ENCODE measurements around the gene AKIRIN2. TPM values are rescaled to one million over a fixed set of nuclear protein-coding genes. Genes with fewer than 3 reads are reported as not detected.

Gene AKIRIN2
- total RNA-seq, 1 experiment from 2014 or later: 48.1 TPM

DNA sequence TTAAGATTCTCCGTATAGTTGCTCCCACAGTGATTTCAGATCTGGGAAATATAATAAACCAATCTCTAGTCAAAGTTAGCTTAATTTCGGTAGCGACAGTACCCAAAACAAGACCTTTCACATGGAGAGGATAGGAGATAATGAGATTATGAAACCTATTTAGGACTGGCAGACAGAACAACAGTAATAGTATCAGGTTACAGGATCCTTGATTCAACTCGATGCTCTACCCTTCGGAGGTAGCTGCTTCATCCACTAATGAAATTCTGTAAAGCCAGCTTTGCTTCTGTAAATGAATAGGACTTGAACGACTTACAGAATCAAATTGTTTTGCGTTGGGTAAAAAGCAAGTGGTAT lies 534 bp upstream of the AKIRIN2 start:
- TF ChIP-seq, protein P1, sequence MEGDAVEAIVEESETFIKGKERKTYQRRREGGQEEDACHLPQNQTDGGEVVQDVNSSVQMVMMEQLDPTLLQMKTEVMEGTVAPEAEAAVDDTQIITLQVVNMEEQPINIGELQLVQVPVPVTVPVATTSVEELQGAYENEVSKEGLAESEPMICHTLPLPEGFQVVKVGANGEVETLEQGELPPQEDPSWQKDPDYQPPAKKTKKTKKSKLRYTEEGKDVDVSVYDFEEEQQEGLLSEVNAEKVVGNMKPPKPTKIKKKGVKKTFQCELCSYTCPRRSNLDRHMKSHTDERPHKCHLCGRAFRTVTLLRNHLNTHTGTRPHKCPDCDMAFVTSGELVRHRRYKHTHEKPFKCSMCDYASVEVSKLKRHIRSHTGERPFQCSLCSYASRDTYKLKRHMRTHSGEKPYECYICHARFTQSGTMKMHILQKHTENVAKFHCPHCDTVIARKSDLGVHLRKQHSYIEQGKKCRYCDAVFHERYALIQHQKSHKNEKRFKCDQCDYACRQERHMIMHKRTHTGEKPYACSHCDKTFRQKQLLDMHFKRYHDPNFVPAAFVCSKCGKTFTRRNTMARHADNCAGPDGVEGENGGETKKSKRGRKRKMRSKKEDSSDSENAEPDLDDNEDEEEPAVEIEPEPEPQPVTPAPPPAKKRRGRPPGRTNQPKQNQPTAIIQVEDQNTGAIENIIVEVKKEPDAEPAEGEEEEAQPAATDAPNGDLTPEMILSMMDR (IDR thresholded peaks at IDR 0.05; ENCODE audit: unreplicated experiment): no peak
- ChIA-PET CTCF (interaction anchor here (0.5 to 2.1 kb wide), 6 partner anchors 9 to 309 kb away, joined by 3 to 5 read pairs (median 4); no protein-coding TSS in a partner anchor), POLR2A (interaction anchor here (0.6 to 6.7 kb wide), 30 partner anchors 8 to 1444 kb away, joined by 3 to 89 read pairs (median 4); partner anchors contain the start of genes ORC3, PM20D2, RARS2 and SLC35A1)
- peaks cover 16% of the 10 kb centered on the region for H3K36me3 Mint-ChIP-seq (ENCODE audit: insufficient read depth, unreplicated experiment)
- intact Hi-C loops (cut with micrococcal nuclease): loop anchor here (1.0 to 2.0 kb wide), 2 partner anchors 20 to 30 kb away; no protein-coding TSS in a partner anchor
- peak overlapping the region; percentile 83 for H3K4me3 Mint-ChIP-seq (ENCODE audit: unreplicated experiment)
- peak overlapping the region; percentile 89 for H3K27ac Mint-ChIP-seq (ENCODE audit: low read depth, unreplicated experiment)
- peaks cover 14% of the 10 kb centered on the region for H3K4me1 Mint-ChIP-seq (ENCODE audit: insufficient read depth, unreplicated experiment)
- BruUV-seq (replicated peaks): TSS peak; percentile 85
- no peaks in the 10 kb centered on the region for H3K27me3 Mint-ChIP-seq (ENCODE audit: insufficient read depth, unreplicated experiment)
- H3K9me3 Mint-ChIP-seq (ENCODE audit: unreplicated experiment): no peaks in the 10 kb centered on the region
- peak; percentile 71 for DNase-seq (ENCODE audit: unreplicated experiment)

DNA sequence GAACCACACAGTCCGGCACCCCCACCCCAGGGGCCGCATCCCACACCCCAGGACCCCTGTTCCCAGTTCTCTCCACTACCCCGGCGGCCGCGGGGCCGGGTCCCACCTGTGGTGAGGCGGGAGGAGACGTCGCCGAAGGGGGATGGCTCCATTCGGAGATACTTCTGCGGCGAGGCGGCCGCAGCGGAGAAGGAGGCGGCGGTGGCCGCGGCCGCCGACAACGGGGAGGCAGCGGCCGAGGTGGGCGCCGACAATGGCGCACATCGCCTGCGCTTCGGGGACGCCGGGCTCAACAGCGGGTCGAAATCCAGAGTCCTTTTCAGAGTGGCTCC lies 723 bp downstream of the AKIRIN2 start:
- CTCF ChIA-PET: interaction anchor here (0.6 kb wide), 3 partner anchors 27 to 955 kb away, joined by 3 to 5 read pairs (median 3); no protein-coding TSS in a partner anchor
- DNase-seq (ENCODE audit: unreplicated experiment): no peak
- POLR2A ChIA-PET: interaction anchor here (0.6 to 6.7 kb wide), 17 partner anchors 10 to 1420 kb away, joined by 3 to 89 read pairs (median 7); partner anchors contain the start of genes ORC3, RARS2 and SLC35A1
- H3K4me1 Mint-ChIP-seq (ENCODE audit: insufficient read depth, unreplicated experiment): peaks cover 17% of the 10 kb centered on the region
- peak overlapping the region; percentile 83 for H3K4me3 Mint-ChIP-seq (ENCODE audit: unreplicated experiment)
- no peaks in the 10 kb centered on the region for H3K27me3 Mint-ChIP-seq (ENCODE audit: insufficient read depth, unreplicated experiment)
- H3K36me3 Mint-ChIP-seq (ENCODE audit: insufficient read depth, unreplicated experiment): peaks cover 18% of the 10 kb centered on the region
- TF ChIP-seq, protein P1 (IDR thresholded peaks at IDR 0.05; ENCODE audit: unreplicated experiment): no peak
- H3K27ac Mint-ChIP-seq (ENCODE audit: low read depth, unreplicated experiment): peak overlapping the region; percentile 89
- intact Hi-C loops (cut with micrococcal nuclease): loop anchor here (1.0 kb wide), 1 partner anchor 131 kb away; no protein-coding TSS in a partner anchor
- no TSS peak for BruUV-seq (replicated peaks)
- no peaks in the 10 kb centered on the region for H3K9me3 Mint-ChIP-seq (ENCODE audit: unreplicated experiment)

DNA sequence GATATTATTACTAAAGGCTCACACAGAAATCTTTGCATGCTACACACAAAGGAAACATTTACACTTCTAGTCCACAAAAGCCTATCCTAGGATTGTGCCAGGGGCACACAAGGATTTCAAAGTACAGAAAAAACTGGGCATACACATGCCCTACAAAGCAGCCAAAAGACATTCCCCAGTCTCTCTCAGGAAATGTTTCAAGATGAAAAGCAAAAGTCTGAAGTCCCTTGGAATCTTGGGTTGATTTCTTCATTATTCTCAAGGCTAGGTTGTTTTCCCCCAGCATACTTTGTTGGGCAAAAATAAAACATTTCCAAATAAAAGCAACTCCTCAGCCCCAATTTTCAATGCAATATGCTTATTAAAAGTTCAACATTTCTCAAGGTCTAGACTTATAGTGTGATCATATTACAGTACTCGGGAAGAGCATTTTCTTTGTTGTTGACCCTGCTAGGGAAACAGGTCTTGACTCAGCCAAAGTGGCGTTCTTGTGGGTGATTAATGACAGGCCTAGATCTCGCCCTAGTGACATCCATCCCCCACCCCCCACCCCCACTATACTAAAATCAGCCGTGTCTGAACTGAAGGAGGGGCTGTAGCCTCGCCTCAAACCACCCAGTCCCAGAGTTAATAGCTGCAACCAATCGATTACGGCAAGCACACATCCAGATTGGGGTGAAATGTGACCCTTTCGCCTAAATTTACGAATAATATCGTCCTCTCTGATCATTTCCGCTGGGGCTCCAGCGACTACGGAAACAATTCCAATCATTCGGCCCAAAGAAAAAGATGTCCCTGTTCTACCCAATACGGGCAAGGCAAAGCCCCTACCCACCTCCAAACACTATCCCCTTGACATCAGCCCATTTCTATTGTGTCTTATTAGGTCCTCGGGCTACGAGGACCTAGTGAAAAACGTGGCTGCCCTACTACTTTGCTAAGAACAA lies 1.4 kb downstream of the AKIRIN2 start:
- H3K4me1 Mint-ChIP-seq (ENCODE audit: insufficient read depth, unreplicated experiment): peaks cover 17% of the 10 kb centered on the region
- no peaks in the 10 kb centered on the region for H3K27me3 Mint-ChIP-seq (ENCODE audit: insufficient read depth, unreplicated experiment)
- H3K36me3 Mint-ChIP-seq (ENCODE audit: insufficient read depth, unreplicated experiment): peaks cover 23% of the 10 kb centered on the region
- CTCF ChIA-PET: interaction anchor here (0.6 to 1.1 kb wide), 8 partner anchors 15 to 956 kb away, joined by 3 to 6 read pairs (median 3); no protein-coding TSS in a partner anchor
- peak overlapping the region; percentile 83 for H3K4me3 Mint-ChIP-seq (ENCODE audit: unreplicated experiment)
- TF ChIP-seq, protein P1 (IDR thresholded peaks at IDR 0.05; ENCODE audit: unreplicated experiment): no peak
- intact Hi-C loops (cut with micrococcal nuclease): loop anchor here (1.0 kb wide), 2 partner anchors 89 to 132 kb away; no protein-coding TSS in a partner anchor
- POLR2A ChIA-PET: interaction anchor here (0.6 to 6.7 kb wide), 24 partner anchors 9 to 1420 kb away, joined by 3 to 89 read pairs (median 5); partner anchors contain the start of genes ORC3 and RARS2
- H3K9me3 Mint-ChIP-seq (ENCODE audit: unreplicated experiment): no peaks in the 10 kb centered on the region
- DNase-seq (ENCODE audit: unreplicated experiment): peak; percentile 81
- BruUV-seq (replicated peaks): TSS peak; percentile 51
- H3K27ac Mint-ChIP-seq (ENCODE audit: low read depth, unreplicated experiment): peak overlapping the region; percentile 89

DNA sequence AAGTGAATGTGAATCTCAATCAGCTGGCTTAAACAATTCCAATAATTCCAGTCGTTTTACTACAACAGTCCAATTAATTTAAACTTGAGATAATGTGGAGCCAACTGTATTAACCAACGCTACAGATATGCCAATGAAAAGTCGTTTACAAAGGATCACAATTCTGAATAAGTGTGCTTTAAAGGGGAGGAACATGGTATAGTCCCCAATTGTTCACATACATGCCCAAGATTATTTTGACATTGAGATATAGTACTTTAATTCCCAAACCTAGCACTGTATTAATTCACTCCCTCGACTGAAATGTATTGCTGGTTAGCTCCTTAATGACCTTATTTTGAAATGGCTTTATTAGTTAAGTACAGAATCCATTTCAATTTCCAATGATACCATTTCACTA lies 2.5 kb downstream of the AKIRIN2 start:
- Mint-ChIP-seq H3K9me3 (ENCODE audit: unreplicated experiment) (no peaks in the 10 kb centered on the region), H3K27me3 (ENCODE audit: insufficient read depth, unreplicated experiment) (no peaks in the 10 kb centered on the region), H3K4me3 (ENCODE audit: unreplicated experiment) (peak overlapping the region; percentile 83), H3K36me3 (ENCODE audit: insufficient read depth, unreplicated experiment) (peaks cover 23% of the 10 kb centered on the region), H3K4me1 (ENCODE audit: insufficient read depth, unreplicated experiment) (peaks cover 17% of the 10 kb centered on the region), H3K27ac (ENCODE audit: low read depth, unreplicated experiment) (peak overlapping the region; percentile 89)
- TF ChIP-seq, protein P1 (IDR thresholded peaks at IDR 0.05; ENCODE audit: unreplicated experiment): no peak
- ChIA-PET POLR2A (interaction anchor here (0.6 to 6.7 kb wide), 20 partner anchors 10 to 1447 kb away, joined by 3 to 89 read pairs (median 4); partner anchors contain the start of genes ORC3, PM20D2 and RARS2), CTCF (interaction anchor here (0.6 to 1.6 kb wide), 9 partner anchors 16 to 633 kb away, joined by 3 to 6 read pairs (median 3); no protein-coding TSS in a partner anchor)
- intact Hi-C loops (cut with micrococcal nuclease): loop anchor here (2.0 to 10.0 kb wide), 4 partner anchors 57 to 793 kb away; partner anchors contain the start of gene SLC35A1
- DNase-seq (ENCODE audit: unreplicated experiment): no peak
- no TSS peak for BruUV-seq (replicated peaks)

Data from MCF 10A (cell line).